Subcutaneous adipose tissue (tissue), 4 donors: ENCODE results near the gene SPEM1. TPM values are rescaled to one million over a fixed set of nuclear protein-coding genes. Genes with fewer than 3 reads are reported as not detected.

Experiments
- CTCF ChIP-seq: fragments of 450-650 bp; IDR thresholded peaks from one replicate; pipeline ENCODE4 v1.5.1; 2016; ENCODE audit warnings: low read depth, mild to moderate bottlenecking, control low read depth, antibody characterized with exemption, moderate library complexity
- total RNA-seq, 4 donors: library from RNA; depleted of rRNA; stranded (reverse); fragments of >200 nt; gene quantifications; one replicate each; pipeline ENCODE4 v1.1.0, GENCODE V29; 2016

The SPEM1 gene
- total RNA-seq, 4 donors from 2014 or later, result not detected

- TF ChIP-seq CTCF, result no peak
Observed at GRCh38 chr17:7383371-7383741, 36.8 kb upstream of the SPEM1 start.

- no peak for TF ChIP-seq CTCF
Observed at GRCh38 chr17:7383742-7384488, 36.2 kb upstream of the SPEM1 start.

GRCh38 chr17:7384489-7385081 lies 35.5 kb upstream of the SPEM1 start:
- TF ChIP-seq CTCF, result no peak

- no peak for TF ChIP-seq CTCF
Observed at GRCh38 chr17:7388856-7389255, 31.3 kb upstream of the SPEM1 start.

- no peak for TF ChIP-seq CTCF
Observed at GRCh38 chr17:7389924-7390910, 29.9 kb upstream of the SPEM1 start.

GRCh38 chr17:7391307-7391706 lies 28.8 kb upstream of the SPEM1 start:
- TF ChIP-seq CTCF, result no peak
